ENCODE measurements around the gene NXPH1. TPM values are rescaled to one million over a fixed set of nuclear protein-coding genes. Genes with fewer than 3 reads are reported as not detected.

NXPH1 gene
- total and polyA plus RNA-seq, 10 donors = not detected

DNA sequence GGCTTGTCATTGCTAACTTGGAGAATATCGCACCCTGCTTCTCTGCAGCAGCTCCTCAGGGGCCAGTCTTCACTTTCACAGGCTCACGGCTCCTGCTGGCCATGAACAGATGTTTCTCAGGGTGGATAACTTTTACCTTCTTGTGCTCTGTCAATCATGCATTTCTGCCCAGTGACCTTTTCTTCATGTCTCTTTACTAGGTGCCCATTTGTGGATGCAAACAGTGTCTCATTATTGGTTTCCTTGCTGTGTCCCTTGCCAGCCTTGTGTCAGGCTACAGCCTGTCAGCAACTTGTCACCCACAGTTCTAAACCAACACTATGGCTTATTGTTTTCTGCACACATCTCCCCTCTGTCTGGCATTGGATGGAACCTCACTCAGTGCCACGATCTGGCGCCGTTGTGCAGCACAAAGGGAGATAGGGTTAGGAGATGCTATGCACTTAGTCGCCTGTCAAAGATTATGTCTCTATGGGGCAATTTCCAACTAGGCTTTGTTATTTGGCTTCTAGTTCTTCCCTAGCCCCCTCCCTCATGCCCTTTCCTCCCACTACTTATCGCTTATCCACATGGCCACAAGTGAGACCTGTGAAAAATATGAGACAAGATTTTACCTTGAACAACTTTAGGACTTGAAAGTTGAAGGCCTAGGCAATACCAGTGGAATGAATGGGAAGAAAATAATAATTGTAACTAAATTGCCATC lies 45.7 kb upstream of the NXPH1 start:
- no peak for DNase-seq
- intact Hi-C loops (cut with DNase I; ENCODE audit: low total_unique reads) = no loop called here
- Histone ChIP-seq H3K27ac (no peak overlapping the region), H3K36me3 (no peaks in the 10 kb centered on the region), H3K4me1 (no peaks in the 10 kb centered on the region), H3K27me3 (replicated peaks in 1 of 7) (peaks cover 0 to 24% (median 0%) of the 10 kb centered on the region in 7 donors), H3K9me3 (no peaks in the 10 kb centered on the region), H3K4me3 (no peak overlapping the region)
- 81 to 92% (median 90%) methylated on average over 7 of the region's 7 CpGs for WGBS, 5 donors
- TF ChIP-seq POLR2AphosphoS5 (IDR thresholded peaks at IDR 0.05) (no peak), POLR2A (IDR thresholded peaks at IDR 0.05) (no peak)
- TF ChIP-seq, protein P1, sequence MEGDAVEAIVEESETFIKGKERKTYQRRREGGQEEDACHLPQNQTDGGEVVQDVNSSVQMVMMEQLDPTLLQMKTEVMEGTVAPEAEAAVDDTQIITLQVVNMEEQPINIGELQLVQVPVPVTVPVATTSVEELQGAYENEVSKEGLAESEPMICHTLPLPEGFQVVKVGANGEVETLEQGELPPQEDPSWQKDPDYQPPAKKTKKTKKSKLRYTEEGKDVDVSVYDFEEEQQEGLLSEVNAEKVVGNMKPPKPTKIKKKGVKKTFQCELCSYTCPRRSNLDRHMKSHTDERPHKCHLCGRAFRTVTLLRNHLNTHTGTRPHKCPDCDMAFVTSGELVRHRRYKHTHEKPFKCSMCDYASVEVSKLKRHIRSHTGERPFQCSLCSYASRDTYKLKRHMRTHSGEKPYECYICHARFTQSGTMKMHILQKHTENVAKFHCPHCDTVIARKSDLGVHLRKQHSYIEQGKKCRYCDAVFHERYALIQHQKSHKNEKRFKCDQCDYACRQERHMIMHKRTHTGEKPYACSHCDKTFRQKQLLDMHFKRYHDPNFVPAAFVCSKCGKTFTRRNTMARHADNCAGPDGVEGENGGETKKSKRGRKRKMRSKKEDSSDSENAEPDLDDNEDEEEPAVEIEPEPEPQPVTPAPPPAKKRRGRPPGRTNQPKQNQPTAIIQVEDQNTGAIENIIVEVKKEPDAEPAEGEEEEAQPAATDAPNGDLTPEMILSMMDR (IDR thresholded peaks at IDR 0.05 in 8 of 11, conservative IDR thresholded peaks at IDR 0.05 in 3 of 11) = no peak

DNA sequence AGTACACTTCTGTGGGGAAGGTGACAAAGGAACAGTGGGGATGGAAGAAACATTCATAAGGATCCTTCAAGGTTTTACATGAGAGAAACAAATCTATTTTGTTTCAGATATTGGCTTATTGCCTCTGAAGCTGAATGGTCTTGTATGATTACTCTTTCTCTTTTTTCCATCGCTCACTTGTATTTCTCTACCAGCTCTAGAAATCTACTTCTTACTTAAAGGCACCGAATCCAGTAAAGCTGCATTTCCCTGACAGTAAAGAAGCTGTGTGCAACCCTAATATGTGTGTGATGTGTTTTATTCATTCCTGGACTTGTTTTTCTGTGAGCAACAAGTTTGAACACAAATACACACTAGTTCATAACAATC lies 45.2 kb upstream of the NXPH1 start:
- TF ChIP-seq POLR2AphosphoS5 (IDR thresholded peaks at IDR 0.05) (no peak), POLR2A (IDR thresholded peaks at IDR 0.05) (no peak)
- TF ChIP-seq, protein P1 (IDR thresholded peaks at IDR 0.05 in 8 of 11, conservative IDR thresholded peaks at IDR 0.05 in 3 of 11) = no peak
- intact Hi-C loops (cut with DNase I; ENCODE audit: low total_unique reads) = no loop called here
- 85 to 98% (median 93%) methylated on average over 2 of the region's 2 CpGs for WGBS, 5 donors

DNA sequence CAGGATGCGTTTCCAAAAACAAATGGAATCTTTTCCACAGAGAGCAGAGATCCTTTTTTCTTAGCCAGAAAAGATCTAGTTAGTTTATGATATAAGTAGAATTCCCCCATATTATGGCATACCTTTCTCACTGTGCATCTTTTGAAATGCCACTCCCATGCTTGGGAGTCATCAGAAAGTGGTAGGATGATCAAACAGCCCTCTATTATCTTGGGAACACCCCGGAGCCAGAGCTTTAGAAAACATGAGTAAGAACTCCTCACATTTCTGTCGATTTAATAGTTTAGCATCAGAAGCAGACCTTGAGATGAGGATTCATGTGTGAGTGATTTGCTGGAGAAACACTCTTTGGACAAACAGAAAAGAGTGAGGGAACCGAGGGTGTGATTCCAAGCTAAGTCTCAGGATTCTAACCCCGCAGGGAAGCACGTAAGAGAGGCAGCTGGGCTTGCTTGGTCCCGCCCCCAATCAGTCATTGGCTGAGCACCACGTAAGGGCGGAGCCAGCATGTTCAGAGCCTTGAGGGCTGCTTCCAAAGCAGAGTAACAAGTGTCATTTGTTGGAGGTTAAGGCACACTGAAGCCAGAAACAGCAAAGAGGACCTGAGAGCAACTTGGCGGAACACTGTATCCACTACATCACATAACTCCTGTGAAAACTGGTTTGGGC lies 43.7 kb upstream of the NXPH1 start:
- 51 to 70% (median 55%) methylated on average over 10 of the region's 10 CpGs for WGBS, 5 donors
- intact Hi-C loops (cut with DNase I; ENCODE audit: low total_unique reads) = no loop called here
- H3K4me1 ChIP-seq = no peaks in the 10 kb centered on the region
- no peaks in the 10 kb centered on the region for H3K9me3 ChIP-seq
- no peaks in the 10 kb centered on the region for H3K36me3 ChIP-seq
- no peak overlapping the region for H3K4me3 ChIP-seq
- no peak overlapping the region for H3K27ac ChIP-seq
- H3K27me3 ChIP-seq (replicated peaks in 1 of 7) = peaks cover 0 to 39% (median 0%) of the 10 kb centered on the region in 7 donors
- no peak for TF ChIP-seq POLR2A (IDR thresholded peaks at IDR 0.05)
- TF ChIP-seq, protein P1 (IDR thresholded peaks at IDR 0.05 in 8 of 11, conservative IDR thresholded peaks at IDR 0.05 in 3 of 11) = no peak
- no peak for DNase-seq

More for the DNA sequence above, 45.2 kb upstream of the NXPH1 start:
- DNase-seq = no peak
- Histone ChIP-seq H3K9me3 (no peaks in the 10 kb centered on the region), H3K27ac (no peak overlapping the region), H3K4me1 (no peaks in the 10 kb centered on the region), H3K27me3 (replicated peaks in 1 of 7) (peaks cover 0 to 30% (median 0%) of the 10 kb centered on the region in 7 donors), H3K4me3 (no peak overlapping the region), H3K36me3 (no peaks in the 10 kb centered on the region)

DNA sequence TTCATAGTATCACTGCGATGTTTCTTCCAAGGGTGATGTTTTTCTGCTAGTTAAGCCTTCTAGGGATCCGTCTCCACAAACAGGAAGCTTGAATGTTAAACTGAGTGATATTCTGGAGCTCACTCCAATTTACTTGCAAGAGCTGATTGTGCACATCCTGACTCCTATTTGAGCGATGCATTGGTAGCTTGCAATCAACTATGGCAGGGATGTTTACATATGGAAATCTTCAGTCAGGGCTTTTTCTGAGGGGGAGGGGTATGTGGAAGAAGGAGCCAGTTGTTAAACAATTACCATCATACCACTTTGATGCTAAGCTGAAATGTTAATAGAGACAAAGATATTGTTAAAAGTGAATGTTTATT lies 43.2 kb upstream of the NXPH1 start:
- 45 to 60% (median 54%) methylated on average over 3 of the region's 3 CpGs for WGBS, 5 donors
- TF ChIP-seq POLR2A (IDR thresholded peaks at IDR 0.05) (no peak), POLR2AphosphoS5 (IDR thresholded peaks at IDR 0.05) (no peak)
- TF ChIP-seq, protein P1 (IDR thresholded peaks at IDR 0.05 in 8 of 11, conservative IDR thresholded peaks at IDR 0.05 in 3 of 11) = no peak
- intact Hi-C loops (cut with DNase I; ENCODE audit: low total_unique reads) = no loop called here

More for the DNA sequence above, 43.2 kb upstream of the NXPH1 start:
- no peak overlapping the region for H3K4me3 ChIP-seq
- H3K27me3 ChIP-seq (replicated peaks in 1 of 7) = peaks cover 0 to 39% (median 0%) of the 10 kb centered on the region in 7 donors
- no peak for DNase-seq
- H3K36me3 ChIP-seq = no peaks in the 10 kb centered on the region
- no peaks in the 10 kb centered on the region for H3K4me1 ChIP-seq
- no peaks in the 10 kb centered on the region for H3K9me3 ChIP-seq
- no peak overlapping the region for H3K27ac ChIP-seq

All from spleen (tissue), 11 donors.